HepG2 (cell line): Measurements from ENCODE around the gene CRKL. TPM values are rescaled to one million over a fixed set of nuclear protein-coding genes. Genes with fewer than 3 reads are reported as not detected.

ENCODE experiments used
- CENPT ChIP-seq: sonication (generic); formaldehyde crosslinking; IDR thresholded peaks from 2 replicates; pipeline ENCODE4 v1.8.0; 2022; ENCODE audit warnings: low read depth, mild to moderate bottlenecking, moderate library complexity, missing genetic modification reagents
- ERF ChIP-seq: IDR thresholded peaks from 2 replicates; pipeline ENCODE4 v1.6.1; 2018; ENCODE audit warnings: missing biosample characterization, missing genetic modification reagents
- GZF1 ChIP-seq: sonication (generic); formaldehyde crosslinking; IDR thresholded peaks from 2 replicates; pipeline ENCODE4 v1.5.1; 2020; ENCODE audit warnings: mild to moderate bottlenecking, missing genetic modification reagents
- HNF4G ChIP-seq, 2 experiments: sonication (generic) in 1 of 2; formaldehyde crosslinking in 1 of 2; IDR thresholded peaks; 2 replicates each; pipeline versions ENCODE4 v1.4.0 to v1.6.1; 2011 to 2020; ENCODE audit warnings: borderline replicate concordance in 2 of 2, low read depth in 2 of 2, mild to moderate bottlenecking in 2 of 2, low read length in 1 of 2, missing genetic modification reagents in 1 of 2, moderate library complexity in 1 of 2
- MXD4 ChIP-seq: IDR thresholded peaks from 2 replicates; pipeline ENCODE4 v1.6.1; 2016; ENCODE audit warnings: mild to moderate bottlenecking, missing biosample characterization, missing genetic modification reagents
- MXI1 ChIP-seq: IDR thresholded peaks from 3 replicates; pipeline ENCODE4 v1.6.1; 2012; ENCODE audit warnings: low read depth, low read length, inconsistent platforms, borderline replicate concordance
- PAWR ChIP-seq: sonication (generic); formaldehyde crosslinking; IDR thresholded peaks from 2 replicates; pipeline ENCODE4 v1.4.0; 2020; ENCODE audit warnings: missing genetic modification reagents, mild to moderate bottlenecking, borderline replicate concordance
- PHF20 ChIP-seq: sonication (generic); formaldehyde crosslinking; IDR thresholded peaks from 2 replicates; pipeline ENCODE4 v1.5.0; 2020; ENCODE audit warnings: mild to moderate bottlenecking, missing genetic modification reagents
- POLR2AphosphoS5 ChIP-seq: IDR thresholded peaks from 2 replicates; pipeline ENCODE4 v1.6.1; 2012; ENCODE audit warnings: low read depth, low read length
- PTBP1 ChIP-seq: fragments of 200-400 bp; formaldehyde crosslinking; IDR thresholded peaks from 2 replicates; pipeline ENCODE4 v1.6.1; 2018; ENCODE audit warnings: low read length, low read depth; ENCODE audit not compliant: poor library complexity, severe bottlenecking
- TIGD3 ChIP-seq: sonication (generic); formaldehyde crosslinking; IDR thresholded peaks from 2 replicates; pipeline ENCODE4 v1.5.1; 2020; ENCODE audit warnings: mild to moderate bottlenecking, missing genetic modification reagents, borderline replicate concordance
- TOPORS ChIP-seq: sonication (generic); formaldehyde crosslinking; IDR thresholded peaks from 2 replicates; pipeline ENCODE4 v1.8.0; 2023; ENCODE audit warnings: mild to moderate bottlenecking, missing genetic modification reagents
- YEATS4 ChIP-seq: sonication (generic); formaldehyde crosslinking; IDR thresholded peaks from 2 replicates; pipeline ENCODE4 v1.4.0; 2020; ENCODE audit warnings: missing genetic modification reagents, borderline replicate concordance
- ZGPAT ChIP-seq: IDR thresholded peaks from 2 replicates; pipeline ENCODE4 v1.6.1; 2016; ENCODE audit warnings: mild to moderate bottlenecking
- ZIK1 ChIP-seq: sonication (generic); formaldehyde crosslinking; IDR thresholded peaks from 2 replicates; pipeline ENCODE4 v1.5.0; 2020; ENCODE audit warnings: mild to moderate bottlenecking, low read depth, missing genetic modification reagents, borderline replicate concordance
- ZNF138 ChIP-seq: sonication (generic); formaldehyde crosslinking; IDR thresholded peaks from 2 replicates; pipeline ENCODE4 v1.5.0; 2020; ENCODE audit warnings: mild to moderate bottlenecking, low read depth, missing genetic modification reagents
- ZNF234 ChIP-seq: sonication (generic); formaldehyde crosslinking; conservative IDR thresholded peaks from 2 replicates; pipeline ENCODE4 v1.5.1; 2020; ENCODE audit warnings: mild to moderate bottlenecking, missing genetic modification reagents
- ZNF781 ChIP-seq: sonication (generic); formaldehyde crosslinking; IDR thresholded peaks from 2 replicates; pipeline ENCODE4 v1.5.1; 2020; ENCODE audit warnings: borderline replicate concordance, mild to moderate bottlenecking, missing genetic modification reagents; ENCODE audit errors: not compliant biosample characterization
- polyA plus RNA-seq, 8 experiments: library from polyadenylated mRNA; depleted of rRNA in 3 of 8; stranded (reverse) in 7 of 8; unstranded in 1 of 8; fragments of >200 nt; fragmentation: Illumina TruSeq in 4 of 8; extraction: Trizol in 4 of 8; gene quantifications; 2 replicates each; pipeline versions ENCODE4 v1.2.1 to v1.2.3, GENCODE V29; 2011 to 2016; ENCODE audit warnings: low read depth in 4 of 8, missing spikeins in 1 of 8, mixed read lengths in 1 of 8; ENCODE audit not compliant: insufficient read depth in 1 of 8
- total RNA-seq, 5 experiments: library from RNA; depleted of rRNA; stranded (reverse); fragments of >200 nt; fragmentation: Illumina TruSeq; extraction: Trizol; gene quantifications; 2 replicates each; pipeline ENCODE4 v1.2.3, GENCODE V29; 2016; ENCODE audit warnings: low read depth in 1 of 5
- TF ChIP-seq, protein P1 (sequence below): sonication (generic); formaldehyde crosslinking; conservative IDR thresholded peaks from 2 replicates; pipeline ENCODE4 v1.8.0; 2022; ENCODE audit warnings: low read depth, missing genetic modification reagents
- TF ChIP-seq, protein P2 (sequence below): IDR thresholded peaks from 2 replicates; pipeline ENCODE4 v1.6.1; 2018; ENCODE audit warnings: missing genetic modification reagents
- TF ChIP-seq, protein P3 (sequence below): sonication (generic); formaldehyde crosslinking; IDR thresholded peaks from 2 replicates; pipeline ENCODE4 v1.5.0; 2020; ENCODE audit warnings: missing genetic modification reagents

The CRKL gene
- total and polyA plus RNA-seq, 2 of the 13 experiments (the other 11 are each of a cell fraction or from before 2014, with no cell fraction given) = 37.4 to 60.6 TPM

DNA sequence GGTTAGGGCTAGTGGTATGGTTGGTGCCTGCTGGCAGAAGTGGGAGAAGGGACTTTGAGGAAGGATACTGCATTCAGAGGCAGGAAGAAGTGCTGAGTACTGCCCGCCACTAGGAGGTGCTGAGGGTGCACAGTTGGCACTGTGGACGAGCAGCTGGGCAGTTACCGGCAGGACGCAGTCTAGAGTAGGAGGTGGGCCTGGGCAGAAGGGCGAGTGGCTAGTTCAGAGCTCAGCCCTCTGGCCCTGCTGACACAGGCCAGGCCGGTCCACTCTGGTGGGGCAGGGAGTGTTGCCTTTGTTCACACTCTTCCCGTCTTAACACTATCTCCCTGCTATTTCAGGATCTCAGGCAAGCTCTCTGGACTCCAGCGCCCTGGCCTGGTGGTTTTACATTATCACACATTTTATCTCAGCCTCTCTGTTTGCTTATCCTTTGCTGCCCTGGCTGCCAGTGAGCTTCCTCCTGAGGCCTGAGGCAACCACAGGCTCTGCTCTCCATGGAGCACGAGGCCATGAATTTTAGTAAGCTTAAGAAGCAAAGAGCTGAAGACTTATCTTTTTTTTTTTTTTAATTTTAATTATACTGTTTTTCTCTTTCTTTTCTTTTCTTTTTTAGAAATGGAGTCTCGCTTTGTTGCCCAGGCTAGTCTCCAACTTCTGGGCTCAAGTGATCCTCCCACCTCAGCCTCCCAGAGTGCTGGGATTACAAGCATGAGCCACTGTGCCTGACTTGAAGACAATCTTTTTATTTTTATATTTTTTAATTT is 31.5 kb upstream of the CRKL start (continued):
- TF ChIP-seq ZGPAT = peak; percentile 86
- no peak for TF ChIP-seq TIGD3
- TF ChIP-seq, protein P1, sequence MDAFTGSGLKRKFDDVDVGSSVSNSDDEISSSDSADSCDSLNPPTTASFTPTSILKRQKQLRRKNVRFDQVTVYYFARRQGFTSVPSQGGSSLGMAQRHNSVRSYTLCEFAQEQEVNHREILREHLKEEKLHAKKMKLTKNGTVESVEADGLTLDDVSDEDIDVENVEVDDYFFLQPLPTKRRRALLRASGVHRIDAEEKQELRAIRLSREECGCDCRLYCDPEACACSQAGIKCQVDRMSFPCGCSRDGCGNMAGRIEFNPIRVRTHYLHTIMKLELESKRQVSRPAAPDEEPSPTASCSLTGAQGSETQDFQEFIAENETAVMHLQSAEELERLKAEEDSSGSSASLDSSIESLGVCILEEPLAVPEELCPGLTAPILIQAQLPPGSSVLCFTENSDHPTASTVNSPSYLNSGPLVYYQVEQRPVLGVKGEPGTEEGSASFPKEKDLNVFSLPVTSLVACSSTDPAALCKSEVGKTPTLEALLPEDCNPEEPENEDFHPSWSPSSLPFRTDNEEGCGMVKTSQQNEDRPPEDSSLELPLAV (CRISPR knock-in tag) = no peak
- no peak for TF ChIP-seq GZF1
- TF ChIP-seq PTBP1 = no peak
- no peak for TF ChIP-seq ZIK1 (CRISPR knock-in tag)
- TF ChIP-seq MXD4 (CRISPR knock-in tag) = peak; percentile 90
- no peak for TF ChIP-seq HNF4G (IDR thresholded peaks at IDR 0.05; ENCODE audit: borderline replicate concordance, low read depth, low read length)
- TF ChIP-seq HNF4G (CRISPR knock-in tag; IDR thresholded peaks at IDR 0.05; ENCODE audit: borderline replicate concordance, low read depth) = peak; percentile 77; the same call in 1 of the 2 replicates
- no peak for TF ChIP-seq ZNF234 (CRISPR knock-in tag)
- TF ChIP-seq CENPT (CRISPR knock-in tag) = no peak
- peak; percentile 25; the same call in 1 of the 3 replicates for TF ChIP-seq MXI1
- no peak for TF ChIP-seq YEATS4 (CRISPR knock-in tag)
- TF ChIP-seq ERF (CRISPR knock-in tag) = peak; percentile 83
- TF ChIP-seq, protein P2, sequence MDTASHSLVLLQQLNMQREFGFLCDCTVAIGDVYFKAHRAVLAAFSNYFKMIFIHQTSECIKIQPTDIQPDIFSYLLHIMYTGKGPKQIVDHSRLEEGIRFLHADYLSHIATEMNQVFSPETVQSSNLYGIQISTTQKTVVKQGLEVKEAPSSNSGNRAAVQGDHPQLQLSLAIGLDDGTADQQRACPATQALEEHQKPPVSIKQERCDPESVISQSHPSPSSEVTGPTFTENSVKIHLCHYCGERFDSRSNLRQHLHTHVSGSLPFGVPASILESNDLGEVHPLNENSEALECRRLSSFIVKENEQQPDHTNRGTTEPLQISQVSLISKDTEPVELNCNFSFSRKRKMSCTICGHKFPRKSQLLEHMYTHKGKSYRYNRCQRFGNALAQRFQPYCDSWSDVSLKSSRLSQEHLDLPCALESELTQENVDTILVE = peak; percentile 50; the same call in 1 of the 2 replicates
- no peak for TF ChIP-seq ZNF138 (CRISPR knock-in tag)
- peak; percentile 42; the same call in 1 of the 2 replicates for TF ChIP-seq TOPORS
- TF ChIP-seq POLR2AphosphoS5 = no peak
- no peak for TF ChIP-seq ZNF781 (CRISPR knock-in tag)
- no peak for TF ChIP-seq PHF20 (CRISPR knock-in tag)
- TF ChIP-seq PAWR (CRISPR knock-in tag) = no peak
- TF ChIP-seq, protein P3, sequence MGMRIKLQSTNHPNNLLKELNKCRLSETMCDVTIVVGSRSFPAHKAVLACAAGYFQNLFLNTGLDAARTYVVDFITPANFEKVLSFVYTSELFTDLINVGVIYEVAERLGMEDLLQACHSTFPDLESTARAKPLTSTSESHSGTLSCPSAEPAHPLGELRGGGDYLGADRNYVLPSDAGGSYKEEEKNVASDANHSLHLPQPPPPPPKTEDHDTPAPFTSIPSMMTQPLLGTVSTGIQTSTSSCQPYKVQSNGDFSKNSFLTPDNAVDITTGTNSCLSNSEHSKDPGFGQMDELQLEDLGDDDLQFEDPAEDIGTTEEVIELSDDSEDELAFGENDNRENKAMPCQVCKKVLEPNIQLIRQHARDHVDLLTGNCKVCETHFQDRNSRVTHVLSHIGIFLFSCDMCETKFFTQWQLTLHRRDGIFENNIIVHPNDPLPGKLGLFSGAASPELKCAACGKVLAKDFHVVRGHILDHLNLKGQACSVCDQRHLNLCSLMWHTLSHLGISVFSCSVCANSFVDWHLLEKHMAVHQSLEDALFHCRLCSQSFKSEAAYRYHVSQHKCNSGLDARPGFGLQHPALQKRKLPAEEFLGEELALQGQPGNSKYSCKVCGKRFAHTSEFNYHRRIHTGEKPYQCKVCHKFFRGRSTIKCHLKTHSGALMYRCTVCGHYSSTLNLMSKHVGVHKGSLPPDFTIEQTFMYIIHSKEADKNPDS = no peak
